NCI-H187 (cell line): Measurements from ENCODE around the gene PRSS56.

Source experiments
- DNase-seq, 2 experiments: peaks; one replicate each; lab custom pipeline; 2025; lab: John Stamatoyannopoulos, UW

PRSS56 gene

GRCh38 chr2:232573771-232574435 is 53.7 kb downstream of the PRSS56 start:
- no peak for DNase-seq

- DNase-seq, result no peak
Measured at GRCh38 chr2:232574674-232575403, 54.7 kb downstream of the PRSS56 start.
